Smooth muscle cell (in vitro differentiated cells): ENCODE results near the gene TATDN2. TPM values are rescaled to one million over a fixed set of nuclear protein-coding genes. Genes with fewer than 3 reads are reported as not detected.

Experiments used
- DNase-seq: peaks from one replicate; lab custom pipeline; 2025; ENCODE audit not compliant: unreplicated experiment; lab: John Stamatoyannopoulos, UW
- H2AFZ ChIP-seq: fragments of 200-600 bp; sonication (generic); 2 replicates; pipeline ENCODE4 v1.6.0; 2016; ENCODE audit warnings: antibody characterized with exemption, low read depth, mild to moderate bottlenecking
- H3F3A ChIP-seq: fragments of 200-600 bp; sonication (generic); 2 replicates; pipeline ENCODE4 v1.6.0; 2017; ENCODE audit warnings: antibody characterized with exemption, low read depth
- H3K27ac ChIP-seq: fragments of 200-600 bp; sonication (generic); 2 replicates; pipeline ENCODE4 v1.5.1; 2016; ENCODE audit warnings: low read depth, mild to moderate bottlenecking
- H3K27me3 ChIP-seq: fragments of 200-600 bp; sonication (generic); 2 replicates; pipeline ENCODE4 v1.6.1; 2016; ENCODE audit warnings: low read depth, mild to moderate bottlenecking
- H3K36me3 ChIP-seq: fragments of 200-600 bp; sonication (generic); 2 replicates; pipeline ENCODE4 v1.5.1; 2016; ENCODE audit warnings: low read depth
- H3K4me1 ChIP-seq: fragments of 200-600 bp; sonication (generic); 2 replicates; pipeline ENCODE4 v1.5.1; 2016; ENCODE audit warnings: low read depth
- H3K4me2 ChIP-seq: fragments of 200-600 bp; sonication (generic); 2 replicates; pipeline ENCODE4 v1.6.0; 2016; ENCODE audit warnings: mild to moderate bottlenecking
- H3K4me3 ChIP-seq: fragments of 200-600 bp; sonication (generic); 2 replicates; pipeline ENCODE4 v1.5.1; 2016; ENCODE audit warnings: mild to moderate bottlenecking
- H3K79me2 ChIP-seq: fragments of 200-600 bp; sonication (generic); 2 replicates; pipeline ENCODE4 v1.6.0; 2016; ENCODE audit warnings: low read depth, mild to moderate bottlenecking
- H3K9ac ChIP-seq: fragments of 200-600 bp; sonication (generic); 2 replicates; pipeline ENCODE4 v1.6.0; 2016; ENCODE audit warnings: low read depth
- H3K9me3 ChIP-seq: fragments of 200-600 bp; sonication (generic); replicated peaks from 2 replicates; pipeline ENCODE4 v1.5.1; 2016; ENCODE audit warnings: low read depth
- H4K20me1 ChIP-seq: fragments of 200-600 bp; sonication (generic); 2 replicates; pipeline ENCODE4 v1.6.0; 2016; ENCODE audit warnings: low read depth
- WGBS: methylation state at CpG from one replicate; pipeline ENCODE4 v1.1.7; 2016; ENCODE audit warnings: low lambda C conversion rate; 5-methylcytosine and 5-hydroxymethylcytosine counted together
- polyA plus RNA-seq: library from polyadenylated mRNA; unstranded; fragments of >200 nt; fragmentation: Nextera tagmentation; extraction: Ambion mirVana; gene quantifications from 2 replicates; pipeline ENCODE4 v1.2.1, GENCODE V29; 2016
- total RNA-seq: library from RNA; depleted of rRNA; stranded (reverse); fragments of >200 nt; gene quantifications from 2 replicates; pipeline ENCODE4 v1.2.3, GENCODE V29; 2014
- TF ChIP-seq, protein P1 (sequence below): fragments of 200-600 bp; sonication (generic); IDR thresholded peaks from 2 replicates; pipeline ENCODE4 v1.5.1; 2017; ENCODE audit warnings: borderline replicate concordance, mild to moderate bottlenecking, antibody characterized with exemption; ENCODE audit not compliant: insufficient read depth, poor library complexity, severe bottlenecking

TATDN2 gene
- total and polyA plus RNA-seq, 2 experiments from 2014 or later: 3.3 to 23.6 TPM

DNA sequence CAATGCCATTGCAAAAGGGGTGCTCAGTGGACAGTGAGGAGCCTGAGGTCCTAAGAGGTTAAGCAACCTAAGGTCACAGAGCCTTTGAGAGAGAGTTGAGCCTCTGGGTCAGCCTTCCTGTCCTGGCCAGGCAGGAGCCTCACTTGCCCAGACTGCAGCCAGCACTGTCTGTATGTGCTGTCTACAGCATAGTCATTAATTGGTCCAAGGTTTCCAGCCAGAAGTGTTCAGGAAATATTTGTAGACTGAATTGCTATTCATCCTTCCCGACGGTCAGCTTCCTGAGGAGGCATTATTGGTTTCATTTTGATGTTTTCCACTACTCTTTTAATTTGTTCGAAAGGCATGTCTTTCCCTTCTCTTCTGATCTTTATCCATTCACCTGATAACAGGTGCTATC lies 64.6 kb downstream of the TATDN2 start:
- no peak overlapping the region for H3K9ac ChIP-seq
- no peaks in the 10 kb centered on the region for H3K27me3 ChIP-seq
- no peak overlapping the region for H3K27ac ChIP-seq
- peaks cover 18% of the 10 kb centered on the region for H3K36me3 ChIP-seq
- H3K9me3 ChIP-seq: no peaks in the 10 kb centered on the region
- peaks cover 97% of the 10 kb centered on the region for H4K20me1 ChIP-seq
- TF ChIP-seq, protein P1, sequence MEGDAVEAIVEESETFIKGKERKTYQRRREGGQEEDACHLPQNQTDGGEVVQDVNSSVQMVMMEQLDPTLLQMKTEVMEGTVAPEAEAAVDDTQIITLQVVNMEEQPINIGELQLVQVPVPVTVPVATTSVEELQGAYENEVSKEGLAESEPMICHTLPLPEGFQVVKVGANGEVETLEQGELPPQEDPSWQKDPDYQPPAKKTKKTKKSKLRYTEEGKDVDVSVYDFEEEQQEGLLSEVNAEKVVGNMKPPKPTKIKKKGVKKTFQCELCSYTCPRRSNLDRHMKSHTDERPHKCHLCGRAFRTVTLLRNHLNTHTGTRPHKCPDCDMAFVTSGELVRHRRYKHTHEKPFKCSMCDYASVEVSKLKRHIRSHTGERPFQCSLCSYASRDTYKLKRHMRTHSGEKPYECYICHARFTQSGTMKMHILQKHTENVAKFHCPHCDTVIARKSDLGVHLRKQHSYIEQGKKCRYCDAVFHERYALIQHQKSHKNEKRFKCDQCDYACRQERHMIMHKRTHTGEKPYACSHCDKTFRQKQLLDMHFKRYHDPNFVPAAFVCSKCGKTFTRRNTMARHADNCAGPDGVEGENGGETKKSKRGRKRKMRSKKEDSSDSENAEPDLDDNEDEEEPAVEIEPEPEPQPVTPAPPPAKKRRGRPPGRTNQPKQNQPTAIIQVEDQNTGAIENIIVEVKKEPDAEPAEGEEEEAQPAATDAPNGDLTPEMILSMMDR: no peak
- no peaks in the 10 kb centered on the region for H3K4me1 ChIP-seq
- WGBS: 94% methylated on average over 3 of the region's 3 CpGs
- DNase-seq: no peak
- no peak overlapping the region for H3K4me2 ChIP-seq
- H2AFZ ChIP-seq: no peak overlapping the region
- H3K4me3 ChIP-seq: no peak overlapping the region
- peaks cover 40% of the 10 kb centered on the region for H3K79me2 ChIP-seq
- peaks cover 10% of the 10 kb centered on the region for H3F3A ChIP-seq

DNA sequence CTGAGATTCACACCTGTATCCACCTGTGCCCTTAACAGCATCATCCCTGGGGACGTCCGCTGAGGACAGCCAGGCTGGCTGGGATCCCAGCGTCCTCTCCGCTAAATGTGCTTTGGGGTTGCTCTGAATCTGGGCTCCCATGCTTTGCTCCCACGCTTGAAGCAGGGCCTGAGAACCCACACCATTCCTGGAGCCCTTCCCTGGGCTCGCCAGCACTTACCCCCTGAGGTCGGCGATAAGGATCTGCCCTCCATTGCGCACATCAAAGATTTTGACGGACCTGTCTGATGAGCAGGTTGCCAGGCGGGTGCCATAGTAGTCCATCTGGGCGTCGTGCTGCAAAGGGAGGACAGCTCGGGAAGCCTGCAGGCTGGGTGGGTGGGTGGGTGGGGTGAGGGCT lies 66.8 kb downstream of the TATDN2 start:
- H3K4me2 ChIP-seq: no peak overlapping the region
- H2AFZ ChIP-seq: no peak overlapping the region
- 95% methylated on average over 14 of the region's 14 CpGs for WGBS
- no peak overlapping the region for H3K9ac ChIP-seq
- H3K4me3 ChIP-seq: no peak overlapping the region
- H3K36me3 ChIP-seq: peaks cover 17% of the 10 kb centered on the region
- H3K27ac ChIP-seq: no peak overlapping the region
- H3K4me1 ChIP-seq: peaks cover 4% of the 10 kb centered on the region
- peaks cover 92% of the 10 kb centered on the region for H4K20me1 ChIP-seq
- DNase-seq: no peak
- H3K79me2 ChIP-seq: peaks cover 60% of the 10 kb centered on the region
- H3K27me3 ChIP-seq: no peaks in the 10 kb centered on the region
- TF ChIP-seq, protein P1: no peak
- peaks cover 6% of the 10 kb centered on the region for H3F3A ChIP-seq
- no peaks in the 10 kb centered on the region for H3K9me3 ChIP-seq

DNA sequence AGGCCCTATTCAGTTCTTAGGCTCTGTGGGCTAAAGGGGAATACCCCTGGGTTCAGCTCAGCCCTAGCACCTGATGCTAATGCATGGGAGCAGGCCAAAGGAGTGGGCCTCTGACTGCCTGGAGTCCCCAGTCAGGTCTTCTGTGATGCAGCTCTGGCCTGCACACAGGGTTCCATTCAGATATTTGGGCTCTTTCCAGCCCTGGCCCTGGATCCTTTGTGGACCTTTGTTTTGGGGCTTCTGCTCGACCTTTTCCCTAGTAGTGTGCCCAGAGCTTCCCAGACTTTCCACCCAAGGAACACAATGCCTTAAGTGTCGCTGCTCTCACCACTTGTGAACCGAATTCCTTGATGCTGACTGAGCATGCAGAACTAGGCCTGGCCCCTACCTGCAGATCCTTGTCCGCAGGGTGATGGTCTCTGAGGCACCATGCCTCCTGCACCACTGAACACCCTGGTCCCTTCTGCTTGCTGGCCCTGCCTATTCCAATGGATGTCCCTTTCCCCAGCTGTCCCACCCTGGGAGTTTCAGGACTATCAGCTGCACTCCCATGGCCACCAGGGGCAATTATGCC lies 67.6 kb downstream of the TATDN2 start:
- Histone ChIP-seq H3K9ac (no peak overlapping the region), H3K4me3 (no peak overlapping the region), H3K9me3 (no peaks in the 10 kb centered on the region), H3K27me3 (no peaks in the 10 kb centered on the region), H3K4me1 (peaks cover 4% of the 10 kb centered on the region), H4K20me1 (peaks cover 84% of the 10 kb centered on the region), H3K27ac (no peak overlapping the region), H3K79me2 (peaks cover 65% of the 10 kb centered on the region), H2AFZ (no peak overlapping the region), H3F3A (peaks cover 6% of the 10 kb centered on the region), H3K4me2 (no peak overlapping the region), H3K36me3 (peaks cover 16% of the 10 kb centered on the region)
- DNase-seq: no peak
- TF ChIP-seq, protein P1: no peak
- WGBS: 94% methylated on average over 4 of the region's 4 CpGs
